ENCODE measurements around the gene NIFK.

GRCh38 chr2:121735518-121736074, 1.1 kb downstream of the NIFK start:
- TF ChIP-seq ZNF274 (IDR thresholded peaks at IDR 0.05; ENCODE audit: low read depth, low read length) (no peak), SUZ12 (IDR thresholded peaks at IDR 0.05; ENCODE audit: extremely low read depth, insufficient read depth, insufficient read length) (no peak), YY1 (IDR thresholded peaks at IDR 0.05; ENCODE audit: insufficient read depth, insufficient read length) (no peak)
